Caco-2 (cell line): ENCODE measurements around the gene KAT8. TPM values are rescaled to one million over a fixed set of nuclear protein-coding genes. Genes with fewer than 3 reads are reported as not detected.

ENCODE experiments used
- BruUV-seq: library from RNA; stranded (reverse); fragments of 400-500 nt; replicated peaks from 2 replicates; lab custom pipeline; 2021; lab: Mats Ljungman, UMichigan
- CTCF ChIA-PET: fragments of 300-600 bp; sonication (Branson Sonifier 250); formaldehyde crosslinking; loops from one replicate; lab custom pipeline; 2022; ENCODE audit warnings: antibody characterized with exemption; lab: Charles Lee
- POLR2A ChIA-PET: fragments of 300-600 bp; sonication (Branson Sonifier 250); formaldehyde crosslinking; loops from one replicate; lab custom pipeline; 2022; ENCODE audit warnings: antibody characterized with exemption; lab: Charles Lee
- DNase-seq, 2 experiments: peaks; one replicate each; pipeline versions ENCODE4 v3.0.0 to v3.0.0-alpha.2; 2020 to 2022
- H3K27me3 ChIP-seq: replicated peaks from 2 replicates; pipeline ENCODE4 v1.6.0; 2011; ENCODE audit warnings: low read length; ENCODE audit not compliant: control insufficient read depth, insufficient read depth
- H3K36me3 ChIP-seq: 2 replicates; pipeline ENCODE4 v1.5.1; 2011; ENCODE audit warnings: low read length; ENCODE audit not compliant: control insufficient read depth, insufficient read depth
- H3K4me1 ChIP-seq: fragments of 250-450 bp; sonication (Bioruptor Pico); 2 replicates; pipeline ENCODE4 v1.5.1; 2020; ENCODE audit warnings: mild to moderate bottlenecking
- H3K4me3 ChIP-seq: 2 replicates; pipeline ENCODE4 v1.5.1; 2011; ENCODE audit warnings: low read depth, mild to moderate bottlenecking, control low read depth, low read length
- H3K9me3 ChIP-seq: fragments of 250-450 bp; sonication (Bioruptor Pico); 2 replicates; pipeline ENCODE4 v1.5.1; 2020; ENCODE audit warnings: mild to moderate bottlenecking, moderate library complexity
- H3K27ac Mint-ChIP-seq: one replicate; pipeline ENCODE4 v1.8.0; 2022; ENCODE audit warnings: mixed read lengths; ENCODE audit not compliant: unreplicated experiment
- H3K27me3 Mint-ChIP-seq: one replicate; pipeline ENCODE4 v1.8.0; 2022; ENCODE audit warnings: mixed read lengths; ENCODE audit not compliant: insufficient read depth, unreplicated experiment
- H3K36me3 Mint-ChIP-seq: one replicate; pipeline ENCODE4 v1.8.0; 2022; ENCODE audit warnings: mild to moderate bottlenecking, mixed read lengths; ENCODE audit not compliant: insufficient read depth, unreplicated experiment
- H3K4me1 Mint-ChIP-seq: one replicate; pipeline ENCODE4 v1.8.0; 2022; ENCODE audit warnings: low read depth, mixed read lengths; ENCODE audit not compliant: unreplicated experiment
- H3K4me3 Mint-ChIP-seq: one replicate; pipeline ENCODE4 v1.8.0; 2022; ENCODE audit warnings: mild to moderate bottlenecking, moderate library complexity, mixed read lengths; ENCODE audit not compliant: unreplicated experiment
- H3K9me3 Mint-ChIP-seq: one replicate; pipeline ENCODE4 v1.8.0; 2022; ENCODE audit warnings: mixed read lengths; ENCODE audit not compliant: unreplicated experiment
- CTCF ChIP-seq, 2 experiments: fragments of 200-600 bp in 1 of 2; IDR thresholded peaks; 1 replicate in 1 of 2; 2 replicates in 1 of 2; pipeline versions ENCODE4 v1.5.1 to v1.8.0; 2011 to 2022; ENCODE audit warnings: antibody characterized with exemption in 1 of 2, control low read depth in 1 of 2, inconsistent platforms in 1 of 2, low read depth in 1 of 2, low read length in 1 of 2, mild to moderate bottlenecking in 1 of 2, moderate library complexity in 1 of 2; ENCODE audit not compliant: insufficient read depth in 1 of 2, severe bottlenecking in 1 of 2, unreplicated experiment in 1 of 2
- intact Hi-C: fragments of 100-400 bp; cut with micrococcal nuclease; formaldehyde crosslinking; loops from one replicate; pipeline ENCODE4 v1.10.0; 2022; ENCODE audit not compliant: unreplicated experiment
- total RNA-seq: library from RNA; stranded (reverse); gene quantifications from 2 replicates; pipeline ENCODE4 v1.2.3, GENCODE V29; 2022

Gene KAT8
- total RNA-seq, 1 experiment from 2014 or later, result 46.2 TPM

DNA sequence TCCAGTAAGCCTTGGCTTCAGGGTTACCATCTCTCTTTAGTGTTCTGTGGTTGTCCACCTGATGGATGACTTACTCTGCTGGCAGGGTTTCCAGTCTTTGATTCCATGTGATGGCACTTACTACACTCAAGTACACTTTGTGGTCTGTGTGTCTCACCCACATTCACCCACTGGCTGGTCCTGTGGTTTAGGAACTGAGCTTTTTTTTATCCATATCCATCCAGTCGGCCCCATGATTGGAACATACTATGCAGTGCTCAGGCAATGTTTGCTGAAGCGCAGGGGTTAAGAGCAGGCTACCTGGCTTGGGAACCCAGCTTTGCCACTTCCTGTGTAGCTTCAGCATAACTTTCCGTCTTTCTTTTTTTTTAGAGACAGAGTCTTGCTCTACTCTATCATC is 59.7 kb downstream of the KAT8 start:
- peaks cover 31% of the 10 kb centered on the region for H3K36me3 Mint-ChIP-seq
- no peak for TF ChIP-seq CTCF (IDR thresholded peaks at IDR 0.05; ENCODE audit: insufficient read depth in 1 of 2, low read depth in 1 of 2, low read length in 1 of 2, severe bottlenecking in 1 of 2, unreplicated experiment in 1 of 2)
- intact Hi-C loops, result no loop called here
- DNase-seq, result no peak
- ChIA-PET POLR2A (no interaction called here), CTCF (no interaction called here)
- H3K4me1 ChIP-seq, result no peaks in the 10 kb centered on the region
- H3K4me3 Mint-ChIP-seq, result no peak overlapping the region
- H3K27me3 Mint-ChIP-seq, result no peaks in the 10 kb centered on the region
- no peaks in the 10 kb centered on the region for H3K27me3 ChIP-seq
- no peak overlapping the region for H3K27ac Mint-ChIP-seq
- H3K9me3 Mint-ChIP-seq, result no peaks in the 10 kb centered on the region
- no TSS peak for BruUV-seq
- H3K4me3 ChIP-seq, result no peak overlapping the region
- H3K36me3 ChIP-seq, result no peaks in the 10 kb centered on the region
- H3K4me1 Mint-ChIP-seq, result no peaks in the 10 kb centered on the region
- H3K9me3 ChIP-seq, result no peaks in the 10 kb centered on the region

- TF ChIP-seq CTCF (IDR thresholded peaks at IDR 0.05; ENCODE audit: insufficient read depth in 1 of 2, low read depth in 1 of 2, low read length in 1 of 2, severe bottlenecking in 1 of 2, unreplicated experiment in 1 of 2), result no peak
- intact Hi-C loops, result no loop called here
- peak overlapping the region; percentile 100 for H3K27ac Mint-ChIP-seq
- H3K36me3 ChIP-seq, result no peaks in the 10 kb centered on the region; the same call in none of the 2 replicates
- peaks cover 52% of the 10 kb centered on the region for H3K36me3 Mint-ChIP-seq
- H3K4me3 Mint-ChIP-seq, result peak overlapping the region; percentile 97
- ChIA-PET CTCF (no interaction called here), POLR2A (interaction anchor here (0.6 to 2.1 kb wide), 10 partner anchors 10 to 534 kb away, joined by 3 to 37 read pairs (median 4); partner anchors contain the start of genes ARMC5, KAT8, ZNF646 and ZNF668)
- no peaks in the 10 kb centered on the region for H3K27me3 Mint-ChIP-seq
- no peaks in the 10 kb centered on the region for H3K9me3 ChIP-seq
- peak overlapping the region; percentile 95 for H3K4me3 ChIP-seq
- H3K27me3 ChIP-seq, result no peaks in the 10 kb centered on the region
- H3K4me1 ChIP-seq, result no peaks in the 10 kb centered on the region
- DNase-seq, result no peak
- no peaks in the 10 kb centered on the region for H3K9me3 Mint-ChIP-seq
- TSS peak; percentile 90 for BruUV-seq
- peaks cover 4% of the 10 kb centered on the region for H3K4me1 Mint-ChIP-seq
Observed at GRCh38 chr16:31179219-31179746, 61.8 kb downstream of the KAT8 start.

GRCh38 chr16:31179747-31180459 is 62.4 kb downstream of the KAT8 start, which contains the start of gene FUS:
TSS of gene FUS (plus strand) at chr16:31180139. CDS start at chr16:31180215, 76 bp downstream.
- H3K27me3 Mint-ChIP-seq, result no peaks in the 10 kb centered on the region
- no peaks in the 10 kb centered on the region for H3K9me3 ChIP-seq
- CTCF ChIA-PET, result interaction anchor here (1.0 kb wide), 1 partner anchor 38 kb away, joined by 4 read pairs; no protein-coding TSS in a partner anchor

More at GRCh38 chr16:31179747-31180459, 62.4 kb downstream of the KAT8 start, which contains the start of gene FUS:
- H3K4me3 ChIP-seq, result peak within 1 kb of the TSS; percentile 95
- BruUV-seq, result no TSS peak
- H3K36me3 ChIP-seq, result no peaks in the 10 kb centered on the region; the same call in none of the 2 replicates
- no peak for TF ChIP-seq CTCF (IDR thresholded peaks at IDR 0.05; ENCODE audit: insufficient read depth in 1 of 2, low read depth in 1 of 2, low read length in 1 of 2, severe bottlenecking in 1 of 2, unreplicated experiment in 1 of 2)
- intact Hi-C loops, result no loop called here
- peak; percentile 88 to 90 for DNase-seq
- H3K4me1 Mint-ChIP-seq, result peaks cover 4% of the 10 kb centered on the region
- no peaks in the 10 kb centered on the region for H3K27me3 ChIP-seq
- peak within 1 kb of the TSS; percentile 100 for H3K27ac Mint-ChIP-seq
- H3K36me3 Mint-ChIP-seq, result peaks cover 59% of the 10 kb centered on the region
- POLR2A ChIA-PET, result interaction anchor here (0.6 to 2.1 kb wide), 12 partner anchors 11 to 533 kb away, joined by 3 to 37 read pairs (median 4); partner anchors contain the start of genes ARMC5, KAT8, ZNF646 and ZNF668
- H3K4me3 Mint-ChIP-seq, result peak within 1 kb of the TSS; percentile 97
- no peaks in the 10 kb centered on the region for H3K9me3 Mint-ChIP-seq
- no peaks in the 10 kb centered on the region for H3K4me1 ChIP-seq
